ENCODE measurements around the gene ARSI.

The ARSI gene

DNA sequence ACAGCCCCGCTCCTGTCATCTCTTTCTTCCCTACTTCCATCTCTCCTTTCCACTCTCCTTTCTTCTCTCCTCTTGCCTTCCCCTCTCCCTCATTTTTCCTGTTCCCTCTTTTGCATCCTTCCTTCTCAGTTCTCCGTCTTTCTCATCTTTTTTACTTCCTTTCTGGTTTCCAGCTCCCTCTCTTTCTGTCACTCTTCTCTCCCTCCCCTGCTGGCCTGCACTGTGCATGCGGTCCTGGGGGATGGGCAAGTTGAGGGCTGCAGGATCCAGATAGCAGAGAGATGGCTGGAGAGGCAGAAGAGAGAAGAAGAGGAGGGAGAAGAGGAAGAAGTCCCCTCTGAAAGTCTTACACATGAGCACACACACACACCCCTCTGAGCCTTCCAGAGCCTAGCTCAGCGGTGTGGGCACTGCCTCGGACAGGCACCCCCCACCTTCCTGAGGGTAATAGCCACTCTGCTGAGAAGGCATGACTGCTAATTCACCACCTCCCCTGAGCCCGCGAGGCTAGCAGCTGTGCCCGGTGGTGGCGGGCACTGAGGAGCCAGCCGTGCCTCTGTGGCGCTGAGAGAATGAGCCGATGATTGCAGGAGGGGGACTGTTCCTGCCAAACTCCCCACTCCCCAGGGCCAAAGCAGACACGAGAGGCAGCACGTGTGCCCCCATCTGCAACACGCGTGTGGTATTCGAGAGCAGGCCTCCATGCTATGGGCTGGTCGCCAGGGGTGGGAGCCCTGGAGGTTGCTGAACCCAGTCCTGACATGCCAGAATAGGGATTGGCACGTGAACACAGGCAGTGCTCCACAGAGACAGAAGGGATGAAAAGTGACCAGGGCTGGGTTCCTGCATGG is 9.4 kb downstream of the ARSI start:
- DNase-seq (ENCODE audit: low spot score): no peak

DNA sequence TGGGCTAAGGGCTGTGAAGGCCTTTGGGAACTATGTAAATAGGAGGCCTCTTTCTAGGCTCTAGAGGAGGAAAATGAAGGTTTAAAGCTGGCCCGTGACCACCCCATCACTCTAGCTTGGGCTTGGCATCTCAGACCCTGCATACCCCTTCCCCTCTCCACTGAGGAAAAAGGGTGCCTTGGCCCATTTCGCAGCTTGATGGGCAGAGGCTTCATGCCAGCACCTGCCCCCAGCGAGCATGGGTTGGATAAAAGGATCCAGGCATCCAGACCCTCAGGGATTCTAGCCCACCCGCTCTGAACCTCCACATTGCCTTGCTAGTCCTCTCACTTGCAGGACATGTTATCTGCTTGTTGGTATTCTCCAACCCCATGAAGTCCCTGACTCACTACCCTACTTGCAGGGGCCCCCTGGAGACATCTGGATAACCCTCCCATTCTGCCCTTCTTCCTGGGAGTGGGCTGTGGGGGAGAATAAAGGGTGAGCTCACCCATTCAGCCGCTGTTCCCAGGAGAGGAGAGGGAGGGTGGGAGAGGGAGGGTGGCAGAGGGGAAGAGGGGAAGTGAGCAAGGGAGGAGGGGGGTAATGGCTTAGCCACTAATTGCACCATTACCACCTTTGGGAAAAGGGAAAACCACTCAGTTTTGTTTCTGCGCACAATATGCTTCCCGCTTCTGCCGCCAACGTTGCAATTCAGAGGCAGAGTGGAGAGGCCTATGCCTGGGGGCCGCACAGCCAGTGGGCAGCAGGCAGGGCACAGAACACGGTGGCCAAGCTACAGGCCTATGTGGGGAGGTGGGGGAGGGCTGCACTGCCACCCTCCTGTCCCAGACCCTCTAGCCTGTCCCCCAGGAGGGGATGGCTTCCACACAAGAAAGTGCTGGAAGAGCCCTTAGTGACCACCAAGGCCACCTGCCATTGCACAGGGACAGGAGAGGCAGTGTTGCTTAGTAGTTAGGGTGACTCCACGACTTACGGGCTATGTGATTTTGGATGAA is 11.0 kb downstream of the ARSI start:
- DNase-seq (ENCODE audit: low spot score): no peak

DNA sequence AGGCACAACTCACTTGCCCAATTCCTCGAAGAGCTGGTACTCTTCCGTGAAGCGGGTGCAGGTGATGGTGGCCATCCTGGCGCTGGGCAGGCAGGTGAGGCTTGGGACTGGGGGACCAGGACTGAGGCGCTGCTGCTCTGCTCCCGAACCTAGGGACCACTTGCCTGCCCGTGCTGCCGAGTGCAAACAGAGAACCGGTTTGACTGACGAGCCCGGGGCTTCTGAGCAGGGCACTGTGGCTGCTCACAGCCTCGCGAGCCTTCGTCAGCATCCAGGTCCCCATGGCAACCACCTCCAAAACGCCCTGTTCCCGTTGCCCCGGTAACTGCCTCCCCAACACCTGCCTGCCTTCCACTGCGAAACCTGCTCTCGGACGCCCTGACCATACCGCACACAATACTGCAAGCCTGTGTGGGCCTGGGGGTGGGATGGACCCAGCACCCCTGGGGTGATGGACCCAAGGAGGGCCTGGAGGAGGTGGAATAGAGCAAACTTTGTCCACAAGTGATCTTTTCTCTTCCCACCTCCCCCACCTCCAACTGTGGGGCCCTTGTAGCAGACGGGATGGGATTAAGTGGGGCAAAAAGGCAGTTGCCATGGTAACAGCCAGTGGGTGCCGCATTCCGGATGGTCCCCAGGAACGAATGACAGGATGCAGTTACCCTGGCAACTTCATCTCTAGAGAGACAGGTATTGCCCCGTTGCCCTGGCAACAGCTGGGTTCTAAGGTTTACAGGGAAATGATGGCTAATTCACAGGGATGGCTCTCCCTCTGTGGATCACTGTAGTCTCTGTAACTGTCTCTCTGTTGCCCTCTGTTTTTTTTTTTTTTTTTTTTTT is 12.9 kb downstream of the ARSI start, which contains the start of gene CAMK2A:
CAMK2A (minus strand) TSS at position 223 of the 840 bp plus-strand sequence; CDS start at position 75, 148 bp downstream.
- no peak for DNase-seq (ENCODE audit: low spot score)

DNA sequence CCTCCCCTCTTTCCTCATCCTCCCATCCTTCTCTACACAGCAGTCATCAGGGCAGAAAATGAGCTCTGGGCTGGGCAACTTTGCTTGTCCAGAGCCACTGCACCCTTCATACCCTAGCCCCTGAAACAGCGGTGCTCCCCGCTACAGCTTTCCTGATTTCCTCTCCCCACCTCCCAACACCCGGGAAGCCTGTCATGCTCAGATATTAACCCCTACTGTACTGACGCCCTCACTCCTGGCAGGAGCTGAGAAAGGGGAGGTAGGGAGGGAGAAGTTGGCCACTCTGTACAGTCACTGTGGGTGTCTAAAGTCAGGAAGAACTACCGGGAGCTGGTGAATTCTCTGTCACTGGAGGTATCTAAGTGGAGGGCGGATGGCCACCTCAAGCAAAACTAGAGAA is 13.9 kb downstream of the ARSI start:
- DNase-seq (ENCODE audit: low spot score): no peak

DNA sequence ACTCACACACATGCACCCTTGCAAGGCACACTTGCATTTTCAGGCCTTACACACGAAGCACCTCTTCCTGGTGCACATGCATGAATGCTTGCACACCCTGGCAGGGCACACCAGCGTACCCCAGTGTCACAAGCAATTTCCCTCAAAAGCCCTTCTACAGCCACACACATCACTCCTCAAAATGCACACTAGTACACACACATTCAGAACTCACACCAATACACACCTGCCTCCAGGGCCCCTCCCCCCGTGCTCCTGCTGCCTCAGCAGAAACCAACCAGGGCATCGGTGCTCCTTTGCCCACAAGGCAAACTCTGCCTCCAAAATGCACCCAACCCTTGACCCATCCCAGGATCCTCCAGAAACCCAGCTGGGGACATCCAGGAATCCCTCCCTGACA is 14.3 kb downstream of the ARSI start:
- no peak for DNase-seq (ENCODE audit: low spot score)

DNA sequence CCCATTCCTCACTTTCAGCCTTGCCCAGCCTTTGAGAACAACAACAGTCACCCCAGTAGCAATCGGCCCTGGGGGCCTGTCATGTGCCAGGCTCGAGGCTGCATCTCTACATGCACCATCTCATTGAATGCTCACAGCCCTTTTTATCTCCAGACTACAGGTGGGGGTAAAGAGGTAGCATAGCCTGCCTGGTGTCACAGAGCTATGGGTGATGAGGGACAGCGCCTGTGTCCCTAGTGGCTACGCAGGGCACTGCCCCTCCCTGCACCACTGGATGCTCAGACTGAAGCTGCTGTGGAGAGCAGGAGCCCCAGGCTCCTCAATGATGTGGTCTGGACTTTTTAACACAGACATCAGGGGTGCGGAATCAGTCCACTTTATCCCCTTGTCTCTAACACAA is 15.9 kb downstream of the ARSI start:
- DNase-seq (ENCODE audit: low spot score): no peak

DNA sequence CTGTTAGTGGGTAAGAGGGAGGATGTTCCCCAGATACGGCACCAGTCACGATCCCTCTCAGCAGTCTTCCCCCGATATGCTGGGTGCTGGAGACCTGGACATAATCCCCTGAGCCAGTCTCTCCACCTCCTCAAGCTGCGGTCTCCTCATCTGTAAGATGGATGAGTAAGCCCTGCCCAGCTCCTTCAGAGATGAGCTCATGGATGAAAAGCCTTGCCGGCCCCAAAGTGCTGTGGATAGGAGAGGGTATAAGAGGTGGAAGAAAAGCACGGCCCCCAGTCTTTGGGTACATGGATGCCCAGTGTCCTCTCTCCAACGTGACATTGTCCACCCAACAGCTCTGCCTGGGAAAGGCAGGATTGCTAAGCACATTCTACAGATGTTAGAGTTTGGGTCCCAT is 17.6 kb downstream of the ARSI start:
- DNase-seq (ENCODE audit: low spot score): no peak

DNA sequence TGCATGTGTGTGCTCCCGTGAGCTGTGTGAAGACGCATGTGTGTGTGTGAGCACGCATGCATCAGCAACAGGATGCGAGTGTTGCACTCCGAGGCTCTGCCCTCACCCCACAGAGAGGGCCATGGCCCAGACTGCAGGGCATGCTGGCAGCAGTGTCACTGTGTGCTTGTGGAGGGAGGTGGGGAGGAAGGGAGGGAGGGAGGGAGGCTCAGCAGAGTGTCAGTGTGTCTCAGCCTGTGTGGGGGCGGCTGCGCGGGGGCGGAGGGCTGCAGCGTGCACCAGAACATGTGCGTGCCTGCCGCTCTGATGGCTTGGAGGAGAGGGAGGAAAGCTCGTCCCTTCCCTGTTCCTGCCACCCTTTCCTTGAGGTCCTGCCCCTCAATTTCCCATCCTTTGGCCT is 18.4 kb downstream of the ARSI start:
- DNase-seq (ENCODE audit: low spot score): no peak

DNA sequence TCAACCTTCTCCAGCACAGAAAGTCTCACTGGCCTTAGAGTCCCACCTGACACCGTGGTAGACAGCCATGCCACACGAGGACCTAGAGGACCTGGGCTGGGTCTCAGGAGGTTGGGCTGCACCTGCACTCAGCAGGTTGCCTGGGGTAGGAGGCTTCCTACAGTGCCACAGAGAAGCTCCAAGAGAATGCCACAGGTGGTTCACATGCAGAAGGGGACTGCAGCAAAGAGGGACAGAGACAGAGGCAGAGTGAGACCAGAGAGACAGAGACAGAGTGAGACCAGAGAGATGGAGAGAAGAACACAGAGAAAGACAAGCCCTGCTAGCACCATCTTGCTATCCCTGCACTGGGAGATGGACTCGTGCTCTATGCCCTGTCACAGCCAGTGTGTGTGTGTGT is 18.8 kb downstream of the ARSI start:
- DNase-seq (ENCODE audit: low spot score): no peak

DNA sequence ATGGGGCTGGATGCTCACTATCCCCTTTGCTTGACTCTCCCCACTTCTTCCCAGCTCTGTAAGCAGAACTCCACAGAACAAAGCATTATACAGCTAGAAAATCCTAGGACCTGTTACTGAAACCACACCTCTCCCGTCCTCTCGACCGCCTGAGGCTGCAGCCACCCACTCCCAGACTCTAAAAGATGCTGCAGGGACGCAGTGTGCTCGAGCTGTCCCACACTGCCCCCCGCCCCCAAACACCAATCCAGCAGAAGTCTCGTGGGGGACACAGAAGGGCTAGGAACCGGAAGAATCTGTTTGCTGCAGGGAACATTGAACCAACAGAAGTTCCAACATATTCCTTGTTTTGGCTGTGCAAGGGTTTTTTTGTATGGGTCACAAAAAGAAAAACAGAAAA is 20.7 kb downstream of the ARSI start:
- no peak for DNase-seq (ENCODE audit: low spot score)

DNA sequence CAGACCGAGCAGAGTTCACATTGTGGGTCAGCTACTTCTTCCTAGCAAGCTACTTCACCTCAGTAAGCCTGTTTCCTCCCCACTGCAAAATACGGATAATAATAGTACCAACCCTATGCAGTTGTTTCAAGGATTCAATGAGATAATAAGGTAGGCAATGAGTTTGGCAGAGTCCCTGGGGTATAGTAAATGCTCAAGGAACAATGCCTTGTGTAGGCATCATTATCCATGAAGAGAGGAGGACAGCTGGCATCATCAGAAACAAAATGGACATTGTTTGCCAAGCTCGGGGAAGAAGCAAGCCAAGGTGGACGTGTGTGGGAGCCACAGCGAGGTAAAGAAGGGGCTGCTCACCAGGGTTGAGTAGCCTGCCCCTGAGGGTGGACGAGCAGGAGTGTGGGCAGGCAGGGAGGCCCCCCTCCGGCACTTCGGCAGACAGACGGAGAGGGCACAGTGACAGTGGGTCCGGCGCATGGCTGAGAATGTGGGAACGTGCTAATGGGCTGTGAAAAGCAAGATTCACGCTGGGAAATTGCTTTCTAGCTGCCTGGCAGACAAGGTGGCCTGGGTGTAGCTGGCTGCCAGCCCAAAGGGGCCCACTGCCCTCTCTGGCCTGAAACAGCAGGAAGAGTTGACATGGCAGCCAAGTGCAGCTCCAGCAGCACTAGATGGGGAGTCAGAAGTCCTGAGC is 23.2 kb downstream of the ARSI start:
- DNase-seq (ENCODE audit: low spot score): no peak

DNA sequence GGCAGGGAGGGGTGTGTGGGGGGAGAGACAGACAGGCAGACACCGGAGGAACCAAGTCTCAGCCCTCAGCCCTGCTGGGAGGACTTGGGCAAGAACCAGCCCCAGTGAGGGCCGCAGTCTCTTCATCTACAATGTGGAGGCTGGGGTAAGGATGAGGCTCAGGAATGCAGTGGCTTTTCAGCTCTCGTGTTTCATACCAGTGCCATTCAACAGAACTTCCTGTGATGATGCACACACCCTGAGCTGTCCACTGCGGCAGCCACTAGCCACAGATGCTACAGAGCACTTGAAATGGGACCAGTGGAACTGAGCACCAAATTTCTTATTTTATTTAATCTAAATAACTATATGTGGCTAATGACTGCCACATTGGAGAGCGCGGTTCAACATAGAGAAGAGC is 23.8 kb downstream of the ARSI start:
- DNase-seq (ENCODE audit: low spot score): peak; percentile 95

DNA sequence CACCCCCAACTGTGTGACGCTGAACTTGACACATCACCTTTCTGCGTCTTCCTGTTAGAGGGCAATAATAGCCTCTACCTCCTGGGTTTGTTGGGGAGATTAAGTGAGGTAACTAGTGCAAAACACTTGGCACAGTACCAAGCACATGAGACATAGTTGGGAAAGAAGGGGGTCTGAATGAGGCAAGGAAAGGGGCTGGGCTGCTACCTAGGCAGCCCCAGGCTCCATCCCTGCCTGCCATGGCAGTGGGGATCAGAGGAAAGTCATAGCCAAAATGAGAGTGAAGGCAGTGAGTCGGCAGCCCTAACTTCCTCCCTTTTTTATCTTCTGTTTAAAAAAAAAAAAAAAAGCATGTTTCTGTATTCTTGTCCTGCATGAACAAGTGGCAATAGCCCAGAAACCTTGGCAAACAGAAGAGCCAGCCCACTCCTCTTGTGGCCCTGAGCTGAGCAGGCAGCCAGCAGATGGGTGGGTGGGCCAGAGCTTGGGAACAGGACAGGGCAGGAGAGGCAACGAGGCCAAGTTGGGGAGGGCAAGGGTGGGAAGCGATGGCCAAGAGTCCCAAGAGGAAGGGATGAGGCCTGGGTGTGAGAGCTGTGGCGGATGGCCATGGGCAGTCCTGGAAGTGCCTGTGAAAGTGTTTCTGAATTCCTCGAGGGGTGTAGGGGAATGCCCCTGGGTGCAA is 24.5 kb downstream of the ARSI start:
- peak; percentile 49 for DNase-seq (ENCODE audit: low spot score)

DNA sequence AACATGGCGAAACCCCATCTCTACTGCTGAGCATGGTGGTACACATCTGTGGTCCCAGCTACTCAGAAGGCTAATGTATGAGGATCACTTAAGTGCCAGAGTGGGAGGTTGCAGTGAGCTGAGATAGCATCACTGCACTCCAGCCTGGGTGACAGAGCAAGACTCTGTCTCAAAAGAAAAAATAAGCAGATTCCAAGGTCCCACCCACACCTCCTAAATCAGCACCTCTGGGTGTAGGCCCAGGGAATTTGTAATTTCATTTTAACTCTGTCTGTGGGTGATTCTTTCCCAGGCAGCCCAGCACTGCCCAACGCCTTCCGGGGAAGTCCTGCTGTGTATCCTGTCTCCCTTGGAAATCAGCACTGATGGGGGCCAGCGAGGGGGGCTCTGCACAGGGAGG is 25.7 kb downstream of the ARSI start:
- no peak for DNase-seq (ENCODE audit: low spot score)

DNA sequence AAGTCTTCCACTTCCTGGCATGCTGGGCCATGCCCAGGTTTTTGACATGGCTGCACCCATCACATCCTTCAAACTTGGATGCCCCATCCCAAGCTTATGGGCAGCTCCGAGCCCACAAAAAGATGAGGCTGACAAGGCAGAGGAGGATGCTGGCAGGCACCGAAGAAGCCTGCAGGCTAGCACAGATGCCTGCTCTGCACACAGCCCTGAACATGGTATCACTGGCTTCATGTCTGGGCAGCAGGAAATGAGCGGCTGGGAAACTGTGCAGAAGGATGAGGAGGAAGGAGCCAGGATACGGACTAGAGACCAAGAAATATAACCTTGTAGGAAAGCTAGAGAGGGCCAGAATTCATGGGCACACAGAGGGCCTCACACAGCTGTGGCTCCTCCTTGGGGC is 27.9 kb downstream of the ARSI start:
- no peak for DNase-seq (ENCODE audit: low spot score)

DNA sequence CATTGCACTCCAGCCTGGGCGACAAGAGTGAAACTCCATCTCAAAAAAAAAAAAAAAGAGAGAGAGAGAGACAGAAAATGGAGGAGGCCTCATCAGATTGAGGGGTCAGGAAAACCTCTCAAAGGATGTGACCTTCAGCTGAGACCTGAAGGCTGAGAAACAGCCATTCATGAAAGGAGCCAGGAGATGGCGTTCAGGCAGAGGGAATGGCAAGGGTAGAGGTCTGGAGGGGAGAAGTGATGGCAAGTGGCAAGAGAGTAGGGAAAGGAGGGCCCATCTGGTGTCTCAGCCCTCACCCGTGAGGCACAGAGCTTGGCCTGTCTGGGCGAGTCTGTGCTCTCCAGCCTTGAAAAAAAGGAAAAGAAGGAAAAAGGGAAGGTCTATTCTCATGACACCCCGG is 30.2 kb downstream of the ARSI start:
- DNase-seq (ENCODE audit: low spot score): peak; percentile 65

DNA sequence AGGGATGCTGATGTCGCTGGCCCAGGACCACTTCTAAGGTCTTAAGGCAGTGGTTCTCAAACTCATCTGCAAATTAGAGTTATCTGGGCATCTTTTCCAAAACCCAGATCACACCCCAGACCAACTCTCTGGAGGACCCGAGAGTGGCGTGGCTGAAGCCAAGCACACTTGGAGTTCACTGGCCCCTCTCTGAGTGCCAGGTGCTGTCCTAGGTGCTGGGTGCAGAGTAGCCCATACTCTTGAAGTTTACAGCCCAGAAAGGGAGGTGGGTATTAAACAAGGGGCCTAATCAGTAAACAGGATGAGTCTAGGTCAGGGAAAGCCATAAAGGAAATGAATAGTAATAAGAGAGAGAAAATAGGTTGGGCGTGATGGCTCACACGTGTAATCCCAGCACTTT is 30.8 kb downstream of the ARSI start:
- no peak for DNase-seq (ENCODE audit: low spot score)

DNA sequence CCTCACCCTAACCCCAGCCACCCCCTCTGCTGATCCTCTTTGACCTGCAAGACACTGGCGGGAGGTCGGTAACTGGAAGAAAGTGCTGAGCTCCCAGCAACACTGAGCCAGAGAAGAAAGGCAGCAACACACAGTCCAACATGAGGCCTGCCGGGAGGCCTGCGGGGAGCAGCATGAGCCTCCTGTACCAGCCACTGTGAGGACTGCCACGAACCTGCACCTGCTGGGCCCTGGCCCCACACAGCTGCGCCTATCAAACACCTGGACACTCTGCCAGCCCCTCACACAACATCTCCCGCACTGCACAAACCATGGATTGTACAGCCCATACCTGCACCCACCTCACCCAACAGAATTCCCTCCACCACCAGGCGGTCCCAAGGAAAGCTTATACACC is 31.4 kb downstream of the ARSI start:
- no peak for DNase-seq (ENCODE audit: low spot score)

DNA sequence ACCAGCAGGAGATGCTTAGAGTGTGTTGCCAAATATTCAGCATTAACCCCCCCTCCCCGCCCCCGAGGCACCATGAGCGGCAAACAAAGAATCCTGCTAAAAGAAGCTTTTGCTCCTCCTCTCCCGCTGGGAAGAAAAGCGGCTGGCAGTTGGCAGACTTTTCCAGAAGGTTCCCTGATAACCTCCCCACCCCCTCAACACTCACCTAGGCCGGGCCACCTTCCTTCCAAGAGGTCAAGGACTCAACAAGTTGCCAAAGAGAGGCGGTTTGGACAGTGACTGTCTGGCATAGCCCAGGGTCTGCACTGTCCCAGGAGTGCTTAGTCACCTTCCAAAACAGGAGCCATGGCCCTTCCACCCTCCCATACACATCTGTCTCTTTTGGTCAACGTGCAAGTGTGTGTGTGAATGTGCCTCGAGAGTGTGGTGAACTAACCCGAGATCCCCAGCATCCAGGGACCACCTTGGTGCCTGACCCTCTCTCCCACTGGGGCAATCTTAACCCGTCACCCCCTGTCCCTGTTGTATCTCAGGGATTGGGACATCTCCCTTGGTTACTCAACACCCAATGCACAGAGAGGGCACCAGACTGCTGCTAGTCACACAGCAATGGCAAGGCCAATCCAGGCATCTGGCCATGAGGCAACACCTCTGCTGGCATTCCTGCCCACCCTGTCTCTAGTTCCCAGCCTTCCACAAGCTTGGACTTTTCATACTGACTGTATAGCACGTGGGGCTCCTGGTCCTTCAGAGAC is 32.0 kb downstream of the ARSI start:
- DNase-seq (ENCODE audit: low spot score): no peak

DNA sequence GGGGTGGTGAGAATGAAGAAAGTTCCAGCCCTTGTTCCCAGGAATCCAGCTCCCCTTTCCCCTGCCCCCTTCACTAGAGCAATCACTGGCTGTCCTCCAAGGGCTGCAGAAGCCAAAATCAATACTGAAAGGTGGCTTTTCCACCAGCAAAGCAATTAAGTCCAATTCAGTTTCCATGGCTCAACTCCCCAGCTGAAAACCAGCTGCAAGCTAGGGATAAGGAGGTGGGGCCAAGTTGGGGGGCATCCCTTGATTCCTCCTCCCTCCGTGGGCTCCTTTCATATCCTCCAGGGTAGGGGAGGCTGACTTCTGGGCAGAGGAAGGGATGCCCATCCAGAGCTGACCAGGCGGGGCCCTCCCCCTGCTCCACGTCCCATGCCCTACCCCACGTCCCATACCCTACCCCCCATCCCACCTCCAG is 35.8 kb downstream of the ARSI start:
- DNase-seq (ENCODE audit: low spot score): no peak

Measured in AG08395 (cell line).